ENCODE results near the gene MSS51. TPM values are rescaled to one million over a fixed set of nuclear protein-coding genes. Genes with fewer than 3 reads are reported as not detected.

MSS51 gene
- total RNA-seq, 1 experiment from 2014 or later, result 1.7 TPM

DNA sequence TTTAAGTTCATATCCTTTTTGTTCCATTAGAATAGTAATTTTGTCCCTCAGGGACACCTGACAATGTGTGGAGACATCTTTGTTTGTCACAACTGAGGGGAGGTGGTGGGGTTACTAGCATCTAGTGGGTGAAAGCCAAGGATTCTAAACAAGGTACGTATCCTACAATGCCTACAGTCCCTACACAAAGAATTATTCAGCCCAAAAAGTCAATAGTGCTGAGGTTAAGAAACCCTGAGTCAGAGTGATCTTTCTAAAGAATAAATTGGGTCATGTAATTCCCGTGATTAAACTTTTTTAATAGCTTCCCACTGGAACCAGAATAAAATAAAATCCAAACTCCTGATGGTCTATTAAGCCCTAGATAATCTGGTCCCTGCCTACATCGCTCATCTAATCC is 16.8 kb downstream of the MSS51 start:
- peaks cover 16 to 29% of the 10 kb centered on the region in 2 experiments for H3K4me1 ChIP-seq (ENCODE audit: control insufficient read depth in 1 of 2, insufficient read depth in 2 of 2, low read length in 2 of 2)
- peaks cover 21% of the 10 kb centered on the region for H3K79me2 ChIP-seq (ENCODE audit: insufficient read depth, low read length)
- H3K9ac ChIP-seq (ENCODE audit: low read length), result no peak overlapping the region
- H2AFZ ChIP-seq (ENCODE audit: low read depth, low read length, poor library complexity, severe bottlenecking), result no peak overlapping the region
- ATAC-seq, result no peak
- no peak overlapping the region for H3K4me2 ChIP-seq (ENCODE audit: low read length)
- no peak for DNase-seq (ENCODE audit: low read depth, low spot score)
- TF ChIP-seq POLR2A (IDR thresholded peaks at IDR 0.05; ENCODE audit: borderline replicate concordance, extremely low read depth, insufficient read depth, insufficient read length) (no peak), JUND (IDR thresholded peaks at IDR 0.05) (no peak), SRF (IDR thresholded peaks at IDR 0.05; ENCODE audit: low read depth) (no peak), ELF1 (IDR thresholded peaks at IDR 0.05; ENCODE audit: borderline replicate concordance, low read depth) (no peak), EZH2 (IDR thresholded peaks at IDR 0.05) (no peak), ZFX (IDR thresholded peaks at IDR 0.05) (no peak), TCF7L2 (IDR thresholded peaks at IDR 0.05; ENCODE audit: borderline replicate concordance, extremely low read depth, insufficient read depth, insufficient read length) (no peak)
- TF ChIP-seq, protein P1, sequence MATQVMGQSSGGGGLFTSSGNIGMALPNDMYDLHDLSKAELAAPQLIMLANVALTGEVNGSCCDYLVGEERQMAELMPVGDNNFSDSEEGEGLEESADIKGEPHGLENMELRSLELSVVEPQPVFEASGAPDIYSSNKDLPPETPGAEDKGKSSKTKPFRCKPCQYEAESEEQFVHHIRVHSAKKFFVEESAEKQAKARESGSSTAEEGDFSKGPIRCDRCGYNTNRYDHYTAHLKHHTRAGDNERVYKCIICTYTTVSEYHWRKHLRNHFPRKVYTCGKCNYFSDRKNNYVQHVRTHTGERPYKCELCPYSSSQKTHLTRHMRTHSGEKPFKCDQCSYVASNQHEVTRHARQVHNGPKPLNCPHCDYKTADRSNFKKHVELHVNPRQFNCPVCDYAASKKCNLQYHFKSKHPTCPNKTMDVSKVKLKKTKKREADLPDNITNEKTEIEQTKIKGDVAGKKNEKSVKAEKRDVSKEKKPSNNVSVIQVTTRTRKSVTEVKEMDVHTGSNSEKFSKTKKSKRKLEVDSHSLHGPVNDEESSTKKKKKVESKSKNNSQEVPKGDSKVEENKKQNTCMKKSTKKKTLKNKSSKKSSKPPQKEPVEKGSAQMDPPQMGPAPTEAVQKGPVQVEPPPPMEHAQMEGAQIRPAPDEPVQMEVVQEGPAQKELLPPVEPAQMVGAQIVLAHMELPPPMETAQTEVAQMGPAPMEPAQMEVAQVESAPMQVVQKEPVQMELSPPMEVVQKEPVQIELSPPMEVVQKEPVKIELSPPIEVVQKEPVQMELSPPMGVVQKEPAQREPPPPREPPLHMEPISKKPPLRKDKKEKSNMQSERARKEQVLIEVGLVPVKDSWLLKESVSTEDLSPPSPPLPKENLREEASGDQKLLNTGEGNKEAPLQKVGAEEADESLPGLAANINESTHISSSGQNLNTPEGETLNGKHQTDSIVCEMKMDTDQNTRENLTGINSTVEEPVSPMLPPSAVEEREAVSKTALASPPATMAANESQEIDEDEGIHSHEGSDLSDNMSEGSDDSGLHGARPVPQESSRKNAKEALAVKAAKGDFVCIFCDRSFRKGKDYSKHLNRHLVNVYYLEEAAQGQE (IDR thresholded peaks at IDR 0.05; ENCODE audit: low read depth), result no peak
- ChIA-PET RAD21 (ENCODE audit: low non-redundant PET in 1 of 2, low total read pairs in 2 of 2, uncharacterized antibody in 2 of 2, unreplicated experiment in 2 of 2) (no interaction called here), POLR2A (no interaction called here), CTCF (no interaction called here)
- H4K20me1 ChIP-seq (ENCODE audit: insufficient read depth), result peaks cover 3% of the 10 kb centered on the region; the same call in 1 of the 2 replicates
- H3K9me3 ChIP-seq (ENCODE audit: control insufficient read depth in 1 of 2, insufficient read depth in 1 of 2, low read depth in 1 of 2, low read length in 2 of 2), result no peaks in the 10 kb centered on the region
- H3K36me3 ChIP-seq (ENCODE audit: control insufficient read depth in 1 of 2, insufficient read depth in 2 of 2, low read length in 2 of 2), result no peaks in the 10 kb centered on the region
- H3K27ac ChIP-seq (ENCODE audit: low read depth, low read length), result no peak overlapping the region
- BruUV-seq (replicated peaks), result no TSS peak
- H3K27me3 ChIP-seq (ENCODE audit: insufficient read depth, low read length), result no peaks in the 10 kb centered on the region
- intact Hi-C loops (cut with micrococcal nuclease), result no loop called here
- no peak overlapping the region for H3K4me3 ChIP-seq (replicated peaks in 1 of 2; ENCODE audit: low read depth in 1 of 2, low read length in 2 of 2)
- H3K9me2 ChIP-seq (ENCODE audit: insufficient read depth), result no peaks in the 10 kb centered on the region
